ENCODE data around the gene SYT13.

Gene SYT13

GRCh38 chr11:45237711-45238315 is 48.3 kb downstream of the SYT13 start:
- peaks cover 8% of the 10 kb centered on the region for H3K4me1 ChIP-seq (ENCODE audit: insufficient read depth, insufficient read length)
- no peak for DNase-seq (ENCODE audit: low read depth, low spot score)
- TF ChIP-seq ZNF274 (IDR thresholded peaks at IDR 0.05; ENCODE audit: low read depth, low read length) (no peak), SUZ12 (IDR thresholded peaks at IDR 0.05; ENCODE audit: extremely low read depth, insufficient read depth, insufficient read length) (no peak), YY1 (IDR thresholded peaks at IDR 0.05; ENCODE audit: insufficient read depth, insufficient read length) (no peak)
- peaks cover 10% of the 10 kb centered on the region for H3K9me3 ChIP-seq (ENCODE audit: insufficient read depth, low read length)
- no peak overlapping the region for H3K4me3 ChIP-seq (ENCODE audit: insufficient read length, low read depth)
- no peak overlapping the region for H3K9ac ChIP-seq (ENCODE audit: insufficient read length, low read depth)
- peaks cover 11% of the 10 kb centered on the region for H3K27me3 ChIP-seq (ENCODE audit: insufficient read depth, insufficient read length)
- no peaks in the 10 kb centered on the region for H3K36me3 ChIP-seq (ENCODE audit: insufficient read depth, insufficient read length, low read length)

GRCh38 chr11:45234306-45235006 is 51.7 kb downstream of the SYT13 start:
- Histone ChIP-seq H3K4me1 (ENCODE audit: insufficient read depth, insufficient read length) (peaks cover 8% of the 10 kb centered on the region), H3K27me3 (ENCODE audit: insufficient read depth, insufficient read length) (peaks cover 11% of the 10 kb centered on the region), H3K9ac (ENCODE audit: insufficient read length, low read depth) (no peak overlapping the region), H3K36me3 (ENCODE audit: insufficient read depth, insufficient read length, low read length) (no peaks in the 10 kb centered on the region), H3K4me3 (ENCODE audit: insufficient read length, low read depth) (no peak overlapping the region), H3K9me3 (ENCODE audit: insufficient read depth, low read length) (peaks cover under 1% of the 10 kb centered on the region; the same call in 1 of the 2 replicates)
- DNase-seq (ENCODE audit: low read depth, low spot score) = no peak
- no peak for TF ChIP-seq ZNF274 (IDR thresholded peaks at IDR 0.05; ENCODE audit: low read depth, low read length)
- TF ChIP-seq SUZ12 (IDR thresholded peaks at IDR 0.05; ENCODE audit: extremely low read depth, insufficient read depth, insufficient read length) = no peak
- TF ChIP-seq YY1 (IDR thresholded peaks at IDR 0.05; ENCODE audit: insufficient read depth, insufficient read length) = no peak

- Histone ChIP-seq H3K9ac (ENCODE audit: insufficient read length, low read depth) (no peak overlapping the region), H3K9me3 (ENCODE audit: insufficient read depth, low read length) (no peaks in the 10 kb centered on the region), H3K4me3 (ENCODE audit: insufficient read length, low read depth) (no peak overlapping the region), H3K27me3 (ENCODE audit: insufficient read depth, insufficient read length) (peaks cover 11% of the 10 kb centered on the region), H3K36me3 (ENCODE audit: insufficient read depth, insufficient read length, low read length) (no peaks in the 10 kb centered on the region), H3K4me1 (ENCODE audit: insufficient read depth, insufficient read length) (peaks cover 8% of the 10 kb centered on the region)
- no peak for DNase-seq (ENCODE audit: low read depth, low spot score)
- TF ChIP-seq SUZ12 (IDR thresholded peaks at IDR 0.05; ENCODE audit: extremely low read depth, insufficient read depth, insufficient read length) (no peak), YY1 (IDR thresholded peaks at IDR 0.05; ENCODE audit: insufficient read depth, insufficient read length) (no peak), ZNF274 (IDR thresholded peaks at IDR 0.05; ENCODE audit: low read depth, low read length) (no peak)
Observed at GRCh38 chr11:45233804-45234170, 52.4 kb downstream of the SYT13 start.

- no peaks in the 10 kb centered on the region for H3K9me3 ChIP-seq (ENCODE audit: insufficient read depth, low read length)
- no peak overlapping the region for H3K4me3 ChIP-seq (ENCODE audit: insufficient read length, low read depth)
- H3K36me3 ChIP-seq (ENCODE audit: insufficient read depth, insufficient read length, low read length) = no peaks in the 10 kb centered on the region
- H3K9ac ChIP-seq (ENCODE audit: insufficient read length, low read depth) = no peak overlapping the region
- peaks cover 11% of the 10 kb centered on the region for H3K27me3 ChIP-seq (ENCODE audit: insufficient read depth, insufficient read length)
- no peak for TF ChIP-seq YY1 (IDR thresholded peaks at IDR 0.05; ENCODE audit: insufficient read depth, insufficient read length)
- H3K4me1 ChIP-seq (ENCODE audit: insufficient read depth, insufficient read length) = peaks cover 8% of the 10 kb centered on the region
- DNase-seq (ENCODE audit: low read depth, low spot score) = peak; percentile 67
Observed at GRCh38 chr11:45233121-45233803, 52.9 kb downstream of the SYT13 start.

GRCh38 chr11:45232341-45233080 is 53.6 kb downstream of the SYT13 start:
- H3K27me3 ChIP-seq (ENCODE audit: insufficient read depth, insufficient read length) = peaks cover 11% of the 10 kb centered on the region

GRCh38 chr11:45229401-45230020 is 56.6 kb downstream of the SYT13 start:
- no peak for DNase-seq (ENCODE audit: low read depth, low spot score)
- Histone ChIP-seq H3K4me1 (ENCODE audit: insufficient read depth, insufficient read length) (peaks cover 7% of the 10 kb centered on the region), H3K36me3 (ENCODE audit: insufficient read depth, insufficient read length, low read length) (peaks cover 35% of the 10 kb centered on the region), H3K9ac (ENCODE audit: insufficient read length, low read depth) (no peak overlapping the region), H3K4me3 (ENCODE audit: insufficient read length, low read depth) (no peak overlapping the region), H3K9me3 (ENCODE audit: insufficient read depth, low read length) (no peaks in the 10 kb centered on the region), H3K27me3 (ENCODE audit: insufficient read depth, insufficient read length) (no peaks in the 10 kb centered on the region)
- TF ChIP-seq ZNF274 (IDR thresholded peaks at IDR 0.05; ENCODE audit: low read depth, low read length) (no peak), SUZ12 (IDR thresholded peaks at IDR 0.05; ENCODE audit: extremely low read depth, insufficient read depth, insufficient read length) (no peak), YY1 (IDR thresholded peaks at IDR 0.05; ENCODE audit: insufficient read depth, insufficient read length) (no peak)

More at GRCh38 chr11:45232341-45233080, 53.6 kb downstream of the SYT13 start:
- TF ChIP-seq YY1 (IDR thresholded peaks at IDR 0.05; ENCODE audit: insufficient read depth, insufficient read length) = no peak
- TF ChIP-seq SUZ12 (IDR thresholded peaks at IDR 0.05; ENCODE audit: extremely low read depth, insufficient read depth, insufficient read length) = no peak
- TF ChIP-seq ZNF274 (IDR thresholded peaks at IDR 0.05; ENCODE audit: low read depth, low read length) = no peak
- DNase-seq (ENCODE audit: low read depth, low spot score) = no peak
- Histone ChIP-seq H3K36me3 (ENCODE audit: insufficient read depth, insufficient read length, low read length) (peaks cover 5% of the 10 kb centered on the region), H3K4me1 (ENCODE audit: insufficient read depth, insufficient read length) (peaks cover 8% of the 10 kb centered on the region), H3K9ac (ENCODE audit: insufficient read length, low read depth) (no peak overlapping the region), H3K9me3 (ENCODE audit: insufficient read depth, low read length) (no peaks in the 10 kb centered on the region), H3K4me3 (ENCODE audit: insufficient read length, low read depth) (no peak overlapping the region)
